ENCODE measurements around the gene LRRFIP1. TPM values are rescaled to one million over a fixed set of nuclear protein-coding genes. Genes with fewer than 3 reads are reported as not detected.
"Not testable (repeated sequence)": the region's sequence is repeated elsewhere in the genome, so short reads cannot be mapped to it uniquely, and the experiment has no call there.

Gene LRRFIP1
- total RNA-seq, 3 donors from 2014 or later (not counting 1 experiment from before 2014, with no cell fraction given), result 163 to 207 (median 188) TPM

- intact Hi-C loops (cut with micrococcal nuclease), result no loop called here
- Mint-ChIP-seq H3K4me1 (peaks cover 0 to 16% of the 10 kb centered on the region in 2 donors), H3K27me3 (ENCODE audit: low read depth in 2 of 2) (no peaks in the 10 kb centered on the region), H3K36me3 (no peaks in the 10 kb centered on the region), H3K4me3 (no peak overlapping the region), H3K27ac (no peak overlapping the region), H3K9me3 (no peaks in the 10 kb centered on the region)
- Histone ChIP-seq H3K4me1 (ENCODE audit: control insufficient read depth, insufficient read depth, low read length) (peaks cover 6% of the 10 kb centered on the region), H3K4me3 (ENCODE audit: low read length) (no peak overlapping the region), H3K9me3 (ENCODE audit: control insufficient read depth, insufficient read depth, low read length) (no peaks in the 10 kb centered on the region), H3K27ac (ENCODE audit: low read length) (no peak overlapping the region), H3K27me3 (ENCODE audit: control insufficient read depth, insufficient read depth, low read length) (no peaks in the 10 kb centered on the region), H3K36me3 (ENCODE audit: control insufficient read depth, insufficient read depth, low read length) (no peaks in the 10 kb centered on the region)
- TF ChIP-seq CTCF (IDR thresholded peaks at IDR 0.05), result no peak
- ATAC-seq (no peak), DNase-seq (no peak)
- 74% methylated on average over 5 of the region's 5 CpGs for WGBS (ENCODE audit: insufficient coverage)
These were observed 32.9 kb upstream of the LRRFIP1 start for GRCh38 chr2:237594514-237594871.

- H3K4me3 ChIP-seq (ENCODE audit: low read length), result not testable (repeated sequence)
These were observed 31.4 kb upstream of the LRRFIP1 start for GRCh38 chr2:237595829-237596519.

DNA sequence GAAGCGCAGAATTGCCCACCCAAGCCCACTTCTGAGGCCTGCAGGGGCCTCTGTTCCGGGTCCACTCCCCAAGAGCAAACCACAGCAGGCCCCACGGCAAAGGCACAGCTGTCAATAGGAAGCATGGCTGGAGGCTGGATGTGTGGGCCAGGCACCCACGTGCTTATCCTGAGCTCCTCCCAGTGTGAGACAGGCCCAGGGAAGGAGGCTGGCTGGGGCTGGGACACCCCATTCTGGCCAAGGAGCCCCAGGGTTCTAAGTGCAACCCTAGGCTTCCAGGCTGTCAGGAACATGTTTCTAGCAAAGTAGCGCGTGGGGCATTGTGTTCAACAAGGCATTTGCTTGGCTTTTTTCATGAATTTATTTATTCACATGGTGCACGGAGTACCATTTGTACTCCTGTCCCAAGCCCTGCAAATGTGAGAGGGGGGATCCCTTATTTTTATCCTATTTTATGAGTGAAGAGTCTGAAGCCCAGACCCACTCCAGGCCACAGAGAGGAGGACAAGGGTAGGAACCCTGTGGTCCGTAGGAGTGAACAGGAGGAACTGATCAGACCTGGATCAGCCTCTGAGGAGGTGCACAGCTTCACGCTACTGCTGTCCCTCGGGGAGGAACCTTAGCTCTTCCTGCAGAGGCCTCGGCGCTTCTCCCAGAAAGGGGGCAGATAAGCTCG is 30.7 kb upstream of the LRRFIP1 start:
- TF ChIP-seq CTCF (IDR thresholded peaks at IDR 0.05), result no peak
- Mint-ChIP-seq H3K36me3 (no peaks in the 10 kb centered on the region), H3K4me1 (peaks cover 0 to 16% of the 10 kb centered on the region in 2 donors), H3K9me3 (no peaks in the 10 kb centered on the region), H3K27ac (no peak overlapping the region), H3K27me3 (ENCODE audit: low read depth in 2 of 2) (no peaks in the 10 kb centered on the region), H3K4me3 (no peak overlapping the region)
- no peak overlapping the region for H3K4me3 ChIP-seq (ENCODE audit: low read length)
- H3K27me3 ChIP-seq (ENCODE audit: control insufficient read depth, insufficient read depth, low read length), result no peaks in the 10 kb centered on the region
- H3K4me1 ChIP-seq (ENCODE audit: control insufficient read depth, insufficient read depth, low read length), result peaks cover 2% of the 10 kb centered on the region
- DNase-seq (no peak), ATAC-seq (peak in 1 of 3 donors; percentile 46)
- H3K9me3 ChIP-seq (ENCODE audit: control insufficient read depth, insufficient read depth, low read length), result no peaks in the 10 kb centered on the region
- H3K36me3 ChIP-seq (ENCODE audit: control insufficient read depth, insufficient read depth, low read length), result no peaks in the 10 kb centered on the region
- intact Hi-C loops (cut with micrococcal nuclease), result no loop called here
- H3K27ac ChIP-seq (ENCODE audit: low read length), result no peak overlapping the region
- WGBS (ENCODE audit: insufficient coverage), result 79% methylated on average over 13 of the region's 13 CpGs

More at GRCh38 chr2:237595829-237596519, 31.4 kb upstream of the LRRFIP1 start:
- H3K36me3 Mint-ChIP-seq; H3K4me1 ChIP-seq (ENCODE audit: control insufficient read depth, insufficient read depth, low read length); DNase-seq; H3K4me3 Mint-ChIP-seq; H3K9me3 ChIP-seq (ENCODE audit: control insufficient read depth, insufficient read depth, low read length); H3K27ac ChIP-seq (ENCODE audit: low read length); H3K27ac Mint-ChIP-seq; H3K27me3 Mint-ChIP-seq (ENCODE audit: low read depth in 2 of 2); H3K36me3 ChIP-seq (ENCODE audit: control insufficient read depth, insufficient read depth, low read length); ATAC-seq; intact Hi-C loops (cut with micrococcal nuclease); H3K9me3 Mint-ChIP-seq; H3K27me3 ChIP-seq (ENCODE audit: control insufficient read depth, insufficient read depth, low read length): not testable (repeated sequence)
- WGBS (ENCODE audit: insufficient coverage), result 91% methylated on average over 5 of the region's 5 CpGs
- H3K4me1 Mint-ChIP-seq, result peaks cover 0 to 16% of the 10 kb centered on the region in 2 donors

- no peak overlapping the region for H3K27ac ChIP-seq (ENCODE audit: low read length)
- no peaks in the 10 kb centered on the region for H3K9me3 ChIP-seq (ENCODE audit: control insufficient read depth, insufficient read depth, low read length)
- no peaks in the 10 kb centered on the region for H3K36me3 ChIP-seq (ENCODE audit: control insufficient read depth, insufficient read depth, low read length)
- Mint-ChIP-seq H3K4me1 (peaks cover 0 to 16% of the 10 kb centered on the region in 2 donors), H3K27me3 (ENCODE audit: low read depth in 2 of 2) (no peaks in the 10 kb centered on the region), H3K4me3 (no peak overlapping the region), H3K27ac (peak overlapping the region; percentile 16 to 79), H3K9me3 (no peaks in the 10 kb centered on the region), H3K36me3 (no peaks in the 10 kb centered on the region)
- H3K27me3 ChIP-seq (ENCODE audit: control insufficient read depth, insufficient read depth, low read length), result no peaks in the 10 kb centered on the region
- DNase-seq (no peak), ATAC-seq (no peak)
- 80% methylated on average over 29 of the region's 29 CpGs for WGBS (ENCODE audit: insufficient coverage)
- intact Hi-C loops (cut with micrococcal nuclease), result no loop called here
- no peak overlapping the region for H3K4me3 ChIP-seq (ENCODE audit: low read length)
- H3K4me1 ChIP-seq (ENCODE audit: control insufficient read depth, insufficient read depth, low read length), result no peaks in the 10 kb centered on the region
- TF ChIP-seq CTCF (IDR thresholded peaks at IDR 0.05), result no peak
These were observed 29.9 kb upstream of the LRRFIP1 start for GRCh38 chr2:237597196-237598145.
